HepG2 (cell line): ENCODE results near the gene TUBB2B. TPM values are rescaled to one million over a fixed set of nuclear protein-coding genes. Genes with fewer than 3 reads are reported as not detected.

Experiments used
- FOXO1 ChIP-seq: sonication (generic); formaldehyde crosslinking; IDR thresholded peaks from 2 replicates; pipeline ENCODE4 v1.4.0; 2020; ENCODE audit warnings: missing genetic modification reagents
- HNRNPK ChIP-seq: fragments of 200-400 bp; formaldehyde crosslinking; IDR thresholded peaks from 2 replicates; pipeline ENCODE4 v1.6.1; 2018; ENCODE audit warnings: low read length, low read depth, moderate library complexity, mild to moderate bottlenecking; ENCODE audit not compliant: poor library complexity, severe bottlenecking
- KDM5B ChIP-seq: sonication (generic); formaldehyde crosslinking; IDR thresholded peaks from 2 replicates; pipeline ENCODE4 v1.4.0; 2020; ENCODE audit warnings: missing genetic modification reagents, mild to moderate bottlenecking, borderline replicate concordance
- MZF1 ChIP-seq: sonication (generic); formaldehyde crosslinking; IDR thresholded peaks from 2 replicates; pipeline ENCODE4 v1.8.1; 2023; ENCODE audit warnings: mild to moderate bottlenecking, missing genetic modification reagents, borderline replicate concordance
- NCOA1 ChIP-seq: sonication (generic); formaldehyde crosslinking; IDR thresholded peaks from 2 replicates; pipeline ENCODE4 v1.9.0; 2021; ENCODE audit warnings: missing genetic modification reagents
- POLR2A ChIP-seq, 2 experiments: IDR thresholded peaks; 2 replicates each; pipeline ENCODE4 v1.6.1; 2011; ENCODE audit warnings: low read depth in 2 of 2, low read length in 2 of 2, mild to moderate bottlenecking in 1 of 2, moderate library complexity in 1 of 2; ENCODE audit not compliant: insufficient read depth in 1 of 2
- RARA ChIP-seq: IDR thresholded peaks from 2 replicates; pipeline ENCODE4 v1.6.1; 2016; ENCODE audit warnings: missing genetic modification reagents, missing compliant biosample characterization
- RBFOX2 ChIP-seq: fragments of 200-400 bp; formaldehyde crosslinking; IDR thresholded peaks from 2 replicates; pipeline ENCODE4 v1.6.1; 2017; ENCODE audit warnings: low read depth, mild to moderate bottlenecking, low read length
- THRA ChIP-seq: sonication (generic); formaldehyde crosslinking; IDR thresholded peaks from 2 replicates; pipeline ENCODE4 v1.4.0; 2020; ENCODE audit warnings: missing genetic modification reagents, borderline replicate concordance
- TMF1 ChIP-seq: sonication (generic); formaldehyde crosslinking; IDR thresholded peaks from 2 replicates; pipeline ENCODE4 v1.8.1; 2022; ENCODE audit warnings: low read depth, missing genetic modification reagents
- TP53 ChIP-seq: sonication (generic); formaldehyde crosslinking; conservative IDR thresholded peaks from 2 replicates; pipeline ENCODE4 v1.4.0; 2020; ENCODE audit warnings: missing genetic modification reagents
- ZBTB2 ChIP-seq: sonication (generic); formaldehyde crosslinking; IDR thresholded peaks from 2 replicates; pipeline ENCODE4 v1.8.0; 2022; ENCODE audit warnings: low read depth, missing genetic modification reagents
- ZBTB8A ChIP-seq: sonication (generic); formaldehyde crosslinking; IDR thresholded peaks from 2 replicates; pipeline ENCODE4 v1.4.0; 2020; ENCODE audit warnings: mild to moderate bottlenecking, low read depth, missing genetic modification reagents, borderline replicate concordance
- ZNF121 ChIP-seq: sonication (generic); formaldehyde crosslinking; IDR thresholded peaks from 2 replicates; pipeline ENCODE4 v1.5.0; 2020; ENCODE audit warnings: mild to moderate bottlenecking, missing genetic modification reagents
- ZNF205 ChIP-seq: IDR thresholded peaks from 2 replicates; pipeline ENCODE4 v1.6.1; 2018; ENCODE audit warnings: missing biosample characterization, missing genetic modification reagents
- ZNF230 ChIP-seq: sonication (generic); formaldehyde crosslinking; IDR thresholded peaks from 2 replicates; pipeline ENCODE4 v1.4.0; 2020; ENCODE audit warnings: mild to moderate bottlenecking, missing genetic modification reagents
- ZNF354B ChIP-seq: sonication (generic); formaldehyde crosslinking; IDR thresholded peaks from 2 replicates; pipeline ENCODE4 v1.8.0; 2022; ENCODE audit warnings: mild to moderate bottlenecking, missing genetic modification reagents
- ZNF569 ChIP-seq: sonication (generic); formaldehyde crosslinking; IDR thresholded peaks from 2 replicates; pipeline ENCODE4 v1.5.0; 2020; ENCODE audit warnings: mild to moderate bottlenecking, missing genetic modification reagents, moderate library complexity, borderline replicate concordance
- ZNF703 ChIP-seq: sonication (generic); formaldehyde crosslinking; IDR thresholded peaks from 2 replicates; pipeline ENCODE4 v1.5.1; 2020; ENCODE audit warnings: missing genetic modification reagents, mild to moderate bottlenecking, moderate library complexity, borderline replicate concordance
- ZNF737 ChIP-seq: sonication (generic); formaldehyde crosslinking; IDR thresholded peaks from 2 replicates; pipeline ENCODE4 v1.5.0; 2020; ENCODE audit warnings: missing genetic modification reagents, mild to moderate bottlenecking, borderline replicate concordance
- ZSCAN31 ChIP-seq: sonication (generic); formaldehyde crosslinking; IDR thresholded peaks from 2 replicates; pipeline ENCODE4 v1.5.0; 2020; ENCODE audit warnings: low read depth, mild to moderate bottlenecking, missing genetic modification reagents
- polyA plus RNA-seq, 8 experiments: library from polyadenylated mRNA; depleted of rRNA in 3 of 8; stranded (reverse) in 7 of 8; unstranded in 1 of 8; fragments of >200 nt; fragmentation: Illumina TruSeq in 4 of 8; extraction: Trizol in 4 of 8; gene quantifications; 2 replicates each; pipeline versions ENCODE4 v1.2.1 to v1.2.3, GENCODE V29; 2011 to 2016; ENCODE audit warnings: low read depth in 4 of 8, missing spikeins in 1 of 8, mixed read lengths in 1 of 8; ENCODE audit not compliant: insufficient read depth in 1 of 8
- total RNA-seq, 5 experiments: library from RNA; depleted of rRNA; stranded (reverse); fragments of >200 nt; fragmentation: Illumina TruSeq; extraction: Trizol; gene quantifications; 2 replicates each; pipeline ENCODE4 v1.2.3, GENCODE V29; 2016; ENCODE audit warnings: low read depth in 1 of 5
- TF ChIP-seq, protein P1 (sequence below): sonication (generic); formaldehyde crosslinking; IDR thresholded peaks from 2 replicates; pipeline ENCODE4 v1.8.0; 2022; ENCODE audit warnings: missing genetic modification reagents, low read depth, mild to moderate bottlenecking, borderline replicate concordance
- TF ChIP-seq, protein P2 (sequence below), 2 experiments: IDR thresholded peaks; 2 replicates each; pipeline ENCODE4 v1.6.1; 2011 to 2012; ENCODE audit warnings: low read length in 2 of 2, borderline replicate concordance in 1 of 2, low read depth in 1 of 2, mild to moderate bottlenecking in 1 of 2, moderate library complexity in 1 of 2

TUBB2B gene
- total and polyA plus RNA-seq, 2 of the 13 experiments (the other 11 are each of a cell fraction or from before 2014, with no cell fraction given): 10.3 to 23.6 TPM

GRCh38 chr6:3227363-3228045 lies at the start of gene TUBB2B (continued):
- no peak for TF ChIP-seq ZNF569 (CRISPR knock-in tag)
- TF ChIP-seq NCOA1 (CRISPR knock-in tag): no peak
- peak in 1 of 2 experiments; percentile 60; a peak in 2 of 4 replicates for TF ChIP-seq POLR2A (IDR thresholded peaks at IDR 0.05; ENCODE audit: insufficient read depth in 1 of 2, low read depth in 2 of 2, low read length in 2 of 2)
- peak; percentile 86 for TF ChIP-seq RBFOX2
- TF ChIP-seq, protein P1, sequence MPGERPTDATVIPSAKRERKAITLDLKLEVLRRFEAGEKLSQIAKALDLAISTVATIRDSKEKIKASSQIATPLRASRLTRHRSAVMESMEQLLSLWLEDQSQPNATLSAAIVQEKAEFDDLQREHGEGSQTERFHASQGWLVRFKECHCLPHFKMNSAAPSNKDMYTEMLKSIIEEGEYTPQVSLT: no peak
- peak; percentile 41; the same call in 1 of the 2 replicates for TF ChIP-seq KDM5B
- TF ChIP-seq HNRNPK: peak; percentile 97
- TF ChIP-seq THRA (CRISPR knock-in tag): 0 out of 2 replicates have a peak, but pooled peaks have one; percentile 13
- no peak for TF ChIP-seq TP53 (CRISPR knock-in tag)
- TF ChIP-seq ZNF230 (CRISPR knock-in tag): peak; percentile 44; the same call in 1 of the 2 replicates
- TF ChIP-seq TMF1 (CRISPR knock-in tag): 0 out of 2 replicates have a peak, but pooled peaks have one; percentile 13
- TF ChIP-seq RARA (CRISPR knock-in tag): peak; percentile 37; the same call in 1 of the 2 replicates
- TF ChIP-seq ZNF121: no peak
- no peak for TF ChIP-seq MZF1 (CRISPR knock-in tag)
- no peak for TF ChIP-seq ZNF354B (CRISPR knock-in tag)
- TF ChIP-seq, protein P2, sequence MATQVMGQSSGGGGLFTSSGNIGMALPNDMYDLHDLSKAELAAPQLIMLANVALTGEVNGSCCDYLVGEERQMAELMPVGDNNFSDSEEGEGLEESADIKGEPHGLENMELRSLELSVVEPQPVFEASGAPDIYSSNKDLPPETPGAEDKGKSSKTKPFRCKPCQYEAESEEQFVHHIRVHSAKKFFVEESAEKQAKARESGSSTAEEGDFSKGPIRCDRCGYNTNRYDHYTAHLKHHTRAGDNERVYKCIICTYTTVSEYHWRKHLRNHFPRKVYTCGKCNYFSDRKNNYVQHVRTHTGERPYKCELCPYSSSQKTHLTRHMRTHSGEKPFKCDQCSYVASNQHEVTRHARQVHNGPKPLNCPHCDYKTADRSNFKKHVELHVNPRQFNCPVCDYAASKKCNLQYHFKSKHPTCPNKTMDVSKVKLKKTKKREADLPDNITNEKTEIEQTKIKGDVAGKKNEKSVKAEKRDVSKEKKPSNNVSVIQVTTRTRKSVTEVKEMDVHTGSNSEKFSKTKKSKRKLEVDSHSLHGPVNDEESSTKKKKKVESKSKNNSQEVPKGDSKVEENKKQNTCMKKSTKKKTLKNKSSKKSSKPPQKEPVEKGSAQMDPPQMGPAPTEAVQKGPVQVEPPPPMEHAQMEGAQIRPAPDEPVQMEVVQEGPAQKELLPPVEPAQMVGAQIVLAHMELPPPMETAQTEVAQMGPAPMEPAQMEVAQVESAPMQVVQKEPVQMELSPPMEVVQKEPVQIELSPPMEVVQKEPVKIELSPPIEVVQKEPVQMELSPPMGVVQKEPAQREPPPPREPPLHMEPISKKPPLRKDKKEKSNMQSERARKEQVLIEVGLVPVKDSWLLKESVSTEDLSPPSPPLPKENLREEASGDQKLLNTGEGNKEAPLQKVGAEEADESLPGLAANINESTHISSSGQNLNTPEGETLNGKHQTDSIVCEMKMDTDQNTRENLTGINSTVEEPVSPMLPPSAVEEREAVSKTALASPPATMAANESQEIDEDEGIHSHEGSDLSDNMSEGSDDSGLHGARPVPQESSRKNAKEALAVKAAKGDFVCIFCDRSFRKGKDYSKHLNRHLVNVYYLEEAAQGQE (IDR thresholded peaks at IDR 0.05; ENCODE audit: borderline replicate concordance in 1 of 2, low read depth in 1 of 2, low read length in 2 of 2): peak in 1 of 2 experiments; percentile 46; a peak in 1 of 4 replicates
- TF ChIP-seq ZBTB2 (CRISPR knock-in tag): 0 out of 2 replicates have a peak, but pooled peaks have one; percentile 30
- 0 out of 2 replicates have a peak, but pooled peaks have one; percentile 28 for TF ChIP-seq ZSCAN31
- TF ChIP-seq ZBTB8A: peak; percentile 55; the same call in 1 of the 2 replicates
- no peak for TF ChIP-seq FOXO1 (CRISPR knock-in tag)
- TF ChIP-seq ZNF737: no peak
- TF ChIP-seq ZNF703 (CRISPR knock-in tag): no peak
- TF ChIP-seq ZNF205: no peak
